ENCODE measurements around the gene CSTB.

DNA sequence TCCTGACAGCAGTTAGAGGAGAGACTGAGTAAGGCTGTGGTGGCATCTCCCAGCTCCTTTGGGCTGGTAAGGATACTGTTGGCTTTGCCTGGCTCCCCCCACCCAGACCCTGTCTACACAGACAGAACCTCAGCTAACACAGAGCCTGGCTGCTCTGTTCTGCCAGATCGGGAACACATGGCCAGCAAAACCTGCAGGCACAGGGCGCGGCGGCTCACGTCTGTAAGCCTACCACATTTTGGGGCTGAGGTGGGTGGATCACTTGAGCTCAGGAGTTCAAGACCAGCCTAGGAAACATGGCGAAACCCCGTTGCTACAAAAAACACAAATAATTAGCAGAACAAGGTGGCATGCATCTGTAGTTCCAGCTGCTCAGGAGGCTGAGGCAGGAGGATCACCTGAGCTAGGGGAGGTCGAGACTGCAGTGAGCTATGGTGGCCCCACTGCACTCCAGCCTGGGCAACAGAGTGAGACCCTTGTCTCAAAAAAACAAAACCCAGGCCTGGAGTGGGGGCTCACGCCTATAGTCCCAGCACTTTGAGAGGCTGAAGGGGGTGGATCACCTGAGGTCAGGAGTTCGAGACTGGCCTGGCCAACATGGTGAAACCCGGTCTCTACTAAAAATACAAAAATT, 6.7 kb downstream of the CSTB start:
- TF ChIP-seq NR2C2 (CRISPR knock-in tag; IDR thresholded peaks at IDR 0.05) (no peak), GTF2I (CRISPR knock-in tag; conservative IDR thresholded peaks at IDR 0.05) (no peak), TEAD4 (CRISPR knock-in tag; IDR thresholded peaks at IDR 0.05) (no peak), CREB1 (CRISPR knock-in tag; IDR thresholded peaks at IDR 0.05) (no peak), SP1 (CRISPR knock-in tag; conservative IDR thresholded peaks at IDR 0.05) (no peak), FOXP1 (CRISPR knock-in tag; IDR thresholded peaks at IDR 0.05; ENCODE audit: borderline replicate concordance) (no peak), RELA (CRISPR knock-in tag; IDR thresholded peaks at IDR 0.05; ENCODE audit: borderline replicate concordance) (no peak), CBFB (CRISPR knock-in tag; IDR thresholded peaks at IDR 0.05; ENCODE audit: low read depth) (no peak)
- TF ChIP-seq, protein P1, sequence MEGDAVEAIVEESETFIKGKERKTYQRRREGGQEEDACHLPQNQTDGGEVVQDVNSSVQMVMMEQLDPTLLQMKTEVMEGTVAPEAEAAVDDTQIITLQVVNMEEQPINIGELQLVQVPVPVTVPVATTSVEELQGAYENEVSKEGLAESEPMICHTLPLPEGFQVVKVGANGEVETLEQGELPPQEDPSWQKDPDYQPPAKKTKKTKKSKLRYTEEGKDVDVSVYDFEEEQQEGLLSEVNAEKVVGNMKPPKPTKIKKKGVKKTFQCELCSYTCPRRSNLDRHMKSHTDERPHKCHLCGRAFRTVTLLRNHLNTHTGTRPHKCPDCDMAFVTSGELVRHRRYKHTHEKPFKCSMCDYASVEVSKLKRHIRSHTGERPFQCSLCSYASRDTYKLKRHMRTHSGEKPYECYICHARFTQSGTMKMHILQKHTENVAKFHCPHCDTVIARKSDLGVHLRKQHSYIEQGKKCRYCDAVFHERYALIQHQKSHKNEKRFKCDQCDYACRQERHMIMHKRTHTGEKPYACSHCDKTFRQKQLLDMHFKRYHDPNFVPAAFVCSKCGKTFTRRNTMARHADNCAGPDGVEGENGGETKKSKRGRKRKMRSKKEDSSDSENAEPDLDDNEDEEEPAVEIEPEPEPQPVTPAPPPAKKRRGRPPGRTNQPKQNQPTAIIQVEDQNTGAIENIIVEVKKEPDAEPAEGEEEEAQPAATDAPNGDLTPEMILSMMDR (IDR thresholded peaks at IDR 0.05) = no peak
- TF ChIP-seq, protein P2, sequence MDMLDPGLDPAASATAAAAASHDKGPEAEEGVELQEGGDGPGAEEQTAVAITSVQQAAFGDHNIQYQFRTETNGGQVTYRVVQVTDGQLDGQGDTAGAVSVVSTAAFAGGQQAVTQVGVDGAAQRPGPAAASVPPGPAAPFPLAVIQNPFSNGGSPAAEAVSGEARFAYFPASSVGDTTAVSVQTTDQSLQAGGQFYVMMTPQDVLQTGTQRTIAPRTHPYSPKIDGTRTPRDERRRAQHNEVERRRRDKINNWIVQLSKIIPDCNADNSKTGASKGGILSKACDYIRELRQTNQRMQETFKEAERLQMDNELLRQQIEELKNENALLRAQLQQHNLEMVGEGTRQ (CRISPR knock-in tag; IDR thresholded peaks at IDR 0.05) = no peak
- TF ChIP-seq, protein P3, sequence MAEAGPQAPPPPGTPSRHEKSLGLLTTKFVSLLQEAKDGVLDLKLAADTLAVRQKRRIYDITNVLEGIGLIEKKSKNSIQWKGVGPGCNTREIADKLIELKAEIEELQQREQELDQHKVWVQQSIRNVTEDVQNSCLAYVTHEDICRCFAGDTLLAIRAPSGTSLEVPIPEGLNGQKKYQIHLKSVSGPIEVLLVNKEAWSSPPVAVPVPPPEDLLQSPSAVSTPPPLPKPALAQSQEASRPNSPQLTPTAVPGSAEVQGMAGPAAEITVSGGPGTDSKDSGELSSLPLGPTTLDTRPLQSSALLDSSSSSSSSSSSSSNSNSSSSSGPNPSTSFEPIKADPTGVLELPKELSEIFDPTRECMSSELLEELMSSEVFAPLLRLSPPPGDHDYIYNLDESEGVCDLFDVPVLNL (CRISPR knock-in tag; IDR thresholded peaks at IDR 0.05; ENCODE audit: borderline replicate concordance, low read depth) = no peak
- TF ChIP-seq, protein P4, sequence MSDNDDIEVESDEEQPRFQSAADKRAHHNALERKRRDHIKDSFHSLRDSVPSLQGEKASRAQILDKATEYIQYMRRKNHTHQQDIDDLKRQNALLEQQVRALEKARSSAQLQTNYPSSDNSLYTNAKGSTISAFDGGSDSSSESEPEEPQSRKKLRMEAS (CRISPR knock-in tag; IDR thresholded peaks at IDR 0.05) = no peak
- TF ChIP-seq, protein P5, sequence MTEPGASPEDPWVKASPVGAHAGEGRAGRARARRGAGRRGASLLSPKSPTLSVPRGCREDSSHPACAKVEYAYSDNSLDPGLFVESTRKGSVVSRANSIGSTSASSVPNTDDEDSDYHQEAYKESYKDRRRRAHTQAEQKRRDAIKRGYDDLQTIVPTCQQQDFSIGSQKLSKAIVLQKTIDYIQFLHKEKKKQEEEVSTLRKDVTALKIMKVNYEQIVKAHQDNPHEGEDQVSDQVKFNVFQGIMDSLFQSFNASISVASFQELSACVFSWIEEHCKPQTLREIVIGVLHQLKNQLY (CRISPR knock-in tag; IDR thresholded peaks at IDR 0.05) = no peak
- TF ChIP-seq, protein P6, sequence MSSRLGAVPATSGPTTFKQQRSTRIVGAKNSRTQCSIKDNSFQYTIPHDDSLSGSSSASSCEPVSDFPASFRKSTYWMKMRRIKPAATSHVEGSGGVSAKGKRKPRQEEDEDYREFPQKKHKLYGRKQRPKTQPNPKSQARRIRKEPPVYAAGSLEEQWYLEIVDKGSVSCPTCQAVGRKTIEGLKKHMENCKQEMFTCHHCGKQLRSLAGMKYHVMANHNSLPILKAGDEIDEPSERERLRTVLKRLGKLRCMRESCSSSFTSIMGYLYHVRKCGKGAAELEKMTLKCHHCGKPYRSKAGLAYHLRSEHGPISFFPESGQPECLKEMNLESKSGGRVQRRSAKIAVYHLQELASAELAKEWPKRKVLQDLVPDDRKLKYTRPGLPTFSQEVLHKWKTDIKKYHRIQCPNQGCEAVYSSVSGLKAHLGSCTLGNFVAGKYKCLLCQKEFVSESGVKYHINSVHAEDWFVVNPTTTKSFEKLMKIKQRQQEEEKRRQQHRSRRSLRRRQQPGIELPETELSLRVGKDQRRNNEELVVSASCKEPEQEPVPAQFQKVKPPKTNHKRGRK (CRISPR knock-in tag; IDR thresholded peaks at IDR 0.05; ENCODE audit: borderline replicate concordance) = no peak

Measured in WTC11 (cell line).